ENCODE data around the gene COL6A2.

- TF ChIP-seq CTCF (IDR thresholded peaks at IDR 0.05) (no peak), EZH2 (IDR thresholded peaks at IDR 0.05) (no peak)
Observed at GRCh38 chr21:46068516-46069079, 29.3 kb upstream of the COL6A2 start.

Measured in neural progenitor cell (in vitro differentiated cells).